ENCODE measurements around the gene PATZ1. TPM values are rescaled to one million over a fixed set of nuclear protein-coding genes. Genes with fewer than 3 reads are reported as not detected.

PATZ1 gene
- total RNA-seq, 1 experiment from 2014 or later = 60.5 TPM

GRCh38 chr22:31290494-31291471 is 55.4 kb downstream of the PATZ1 start (continued):
- TF ChIP-seq STAT6 (CRISPR knock-in tag; conservative IDR thresholded peaks at IDR 0.05; ENCODE audit: low read depth) (no peak), ZNF416 (CRISPR knock-in tag; IDR thresholded peaks at IDR 0.05) (no peak), ZNF281 (CRISPR knock-in tag; IDR thresholded peaks at IDR 0.05) (peak; percentile 70; the same call in 1 of the 2 replicates), ZNF423 (CRISPR knock-in tag; IDR thresholded peaks at IDR 0.05) (no peak), ZNF219 (CRISPR knock-in tag; IDR thresholded peaks at IDR 0.05; ENCODE audit: borderline replicate concordance) (peak; percentile 31; the same call in 1 of the 2 replicates), GABPB1 (CRISPR knock-in tag; IDR thresholded peaks at IDR 0.05) (peak; percentile 80), ZNF263 (CRISPR knock-in tag; IDR thresholded peaks at IDR 0.05; ENCODE audit: low read depth) (0 out of 2 replicates have a peak, but pooled peaks have one; percentile 50), ATF2 (CRISPR knock-in tag; IDR thresholded peaks at IDR 0.05; ENCODE audit: borderline replicate concordance, low read depth) (0 out of 2 replicates have a peak, but pooled peaks have one; percentile 39), IRF2 (CRISPR knock-in tag; IDR thresholded peaks at IDR 0.05; ENCODE audit: borderline replicate concordance, low read depth) (no peak), ZBTB43 (CRISPR knock-in tag; IDR thresholded peaks at IDR 0.05) (peak; percentile 88), MXD4 (CRISPR knock-in tag; IDR thresholded peaks at IDR 0.05; ENCODE audit: borderline replicate concordance) (no peak), USF2 (CRISPR knock-in tag; IDR thresholded peaks at IDR 0.05) (peak; percentile 65), ATF3 (CRISPR knock-in tag; conservative IDR thresholded peaks at IDR 0.05) (no peak; the same call in 1 of the 2 replicates)

- Mint-ChIP-seq H3K36me3 (no peaks in the 10 kb centered on the region), H3K4me3 (no peak overlapping the region), H3K27me3 (ENCODE audit: low read depth) (peaks cover 25% of the 10 kb centered on the region), H3K4me1 (peaks cover 32% of the 10 kb centered on the region), H3K9me3 (no peaks in the 10 kb centered on the region), H3K27ac (no peak overlapping the region)
- TF ChIP-seq ATF1 (CRISPR knock-in tag; IDR thresholded peaks at IDR 0.05) (no peak), USF1 (CRISPR knock-in tag; IDR thresholded peaks at IDR 0.05) (no peak)
- no peak for ATAC-seq
- POLR2A ChIA-PET = no interaction called here
- no peak for DNase-seq (ENCODE audit: low spot score)
- CTCF ChIA-PET = interaction anchor here (1.4 to 3.0 kb wide), 2 partner anchors 17 to 24 kb away, joined by 5 to 22 read pairs; no protein-coding TSS in a partner anchor
Observed at GRCh38 chr22:31289344-31289743, 56.8 kb downstream of the PATZ1 start.

Data from WTC11 (cell line).